OCI-LY7 (cell line): ENCODE data around the gene SMYD3.

Experiments
- EZH2phosphoT487 ChIP-seq: fragments of 200-600 bp; sonication (generic); IDR thresholded peaks from 2 replicates; pipeline ENCODE4 v1.6.1; 2018; ENCODE audit warnings: low read depth, borderline replicate concordance, mild to moderate bottlenecking, mixed run types, antibody characterized with exemption, low read length, moderate library complexity, mixed read lengths
- TF ChIP-seq, protein P1 (sequence below): fragments of 200-600 bp; sonication (generic); conservative IDR thresholded peaks from 2 replicates; pipeline ENCODE4 v1.5.1; 2014; ENCODE audit warnings: mild to moderate bottlenecking, antibody characterized with exemption, low read length, moderate library complexity, mixed read lengths

DNA sequence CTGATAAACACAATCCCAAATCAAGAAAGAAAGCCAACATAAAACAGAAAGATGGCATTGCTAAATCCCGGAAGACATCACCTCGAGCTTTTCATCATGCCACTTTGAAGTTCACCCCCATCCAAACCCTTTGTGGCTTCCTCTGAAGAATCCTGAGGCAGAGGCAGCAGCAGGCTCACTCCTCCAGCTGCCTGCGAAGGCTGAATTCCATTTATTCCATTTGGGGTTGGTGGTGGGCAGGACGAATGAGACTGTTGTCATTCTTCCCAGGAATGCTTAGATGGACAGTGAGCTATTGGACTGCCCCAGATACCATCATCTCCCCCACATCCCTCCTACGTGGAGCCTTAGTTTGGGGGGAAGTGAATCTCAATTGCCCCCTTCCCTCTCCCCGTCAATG lies 437.5 kb downstream of the SMYD3 start:
- TF ChIP-seq, protein P1, sequence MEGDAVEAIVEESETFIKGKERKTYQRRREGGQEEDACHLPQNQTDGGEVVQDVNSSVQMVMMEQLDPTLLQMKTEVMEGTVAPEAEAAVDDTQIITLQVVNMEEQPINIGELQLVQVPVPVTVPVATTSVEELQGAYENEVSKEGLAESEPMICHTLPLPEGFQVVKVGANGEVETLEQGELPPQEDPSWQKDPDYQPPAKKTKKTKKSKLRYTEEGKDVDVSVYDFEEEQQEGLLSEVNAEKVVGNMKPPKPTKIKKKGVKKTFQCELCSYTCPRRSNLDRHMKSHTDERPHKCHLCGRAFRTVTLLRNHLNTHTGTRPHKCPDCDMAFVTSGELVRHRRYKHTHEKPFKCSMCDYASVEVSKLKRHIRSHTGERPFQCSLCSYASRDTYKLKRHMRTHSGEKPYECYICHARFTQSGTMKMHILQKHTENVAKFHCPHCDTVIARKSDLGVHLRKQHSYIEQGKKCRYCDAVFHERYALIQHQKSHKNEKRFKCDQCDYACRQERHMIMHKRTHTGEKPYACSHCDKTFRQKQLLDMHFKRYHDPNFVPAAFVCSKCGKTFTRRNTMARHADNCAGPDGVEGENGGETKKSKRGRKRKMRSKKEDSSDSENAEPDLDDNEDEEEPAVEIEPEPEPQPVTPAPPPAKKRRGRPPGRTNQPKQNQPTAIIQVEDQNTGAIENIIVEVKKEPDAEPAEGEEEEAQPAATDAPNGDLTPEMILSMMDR = no peak
- no peak for TF ChIP-seq EZH2phosphoT487
